MG63 (cell line): ENCODE data around the gene RDM1. TPM values are rescaled to one million over a fixed set of nuclear protein-coding genes. Genes with fewer than 3 reads are reported as not detected.
A peak's percentile ranks its signal among the peaks of the same experiment; 100 is the strongest.
"Not testable (repeated sequence)": the region's sequence is repeated elsewhere in the genome, so short reads cannot be mapped to it uniquely, and the experiment has no call there.

Experiments
- DNase-seq: peaks from one replicate; pipeline ENCODE4 v3.0.0-alpha.2; 2020
- H3K27me3 ChIP-seq: fragments of 250-450 bp; sonication (Bioruptor Pico); 2 replicates; pipeline ENCODE4 v1.5.1; 2020; ENCODE audit warnings: mild to moderate bottlenecking, moderate library complexity
- H3K36me3 ChIP-seq: fragments of 250-450 bp; sonication (Bioruptor Pico); 2 replicates; pipeline ENCODE4 v1.5.1; 2020; ENCODE audit warnings: mild to moderate bottlenecking, moderate library complexity
- H3K4me3 ChIP-seq: fragments of 250-450 bp; sonication (Bioruptor Pico); 2 replicates; pipeline ENCODE4 v1.5.1; 2020; ENCODE audit warnings: mild to moderate bottlenecking, moderate library complexity
- H3K9me3 ChIP-seq: fragments of 250-450 bp; sonication (Bioruptor Pico); 2 replicates; pipeline ENCODE4 v1.5.1; 2020; ENCODE audit warnings: mild to moderate bottlenecking, moderate library complexity
- total RNA-seq: library from RNA; depleted of rRNA; stranded (reverse); fragments of >200 nt; shearing (Covaris generic); gene quantifications from 2 replicates; pipeline ENCODE4 v1.2.3, GENCODE V29; 2014; ENCODE audit warnings: low replicate concordance

Gene RDM1
- total RNA-seq, 1 experiment from 2014 or later: 0.89 TPM

- Histone ChIP-seq H3K4me3 (no peak within 1 kb of the TSS), H3K27me3 (no peaks in the 10 kb centered on the region; the same call in 1 of the 2 replicates), H3K36me3 (no peaks in the 10 kb centered on the region), H3K9me3 (no peaks in the 10 kb centered on the region)
- no peak for DNase-seq
These were observed 13.0 kb upstream of the RDM1 start, which contains the start of gene LYZL6 for GRCh38 chr17:35943537-35943936. Gene LYZL6 (minus strand): TSS chr17:35943713. CDS start chr17:35939356, 4,357 bp downstream.

- Histone ChIP-seq H3K4me3 (no peak overlapping the region), H3K36me3 (no peaks in the 10 kb centered on the region), H3K27me3 (no peaks in the 10 kb centered on the region; the same call in 1 of the 2 replicates), H3K9me3 (no peaks in the 10 kb centered on the region)
- no peak for DNase-seq
These were observed 12.1 kb upstream of the RDM1 start for GRCh38 chr17:35942588-35943186.

- H3K36me3 ChIP-seq, DNase-seq, H3K9me3 ChIP-seq, H3K27me3 ChIP-seq, H3K4me3 ChIP-seq: not testable (repeated sequence)
These were observed 7.9 kb upstream of the RDM1 start for GRCh38 chr17:35938492-35938891.

GRCh38 chr17:35936063-35936462, 5.5 kb upstream of the RDM1 start:
- Histone ChIP-seq H3K27me3 (peaks cover 3% of the 10 kb centered on the region), H3K36me3 (no peaks in the 10 kb centered on the region), H3K4me3 (no peak overlapping the region), H3K9me3 (no peaks in the 10 kb centered on the region)
- DNase-seq: no peak

- no peaks in the 10 kb centered on the region for H3K36me3 ChIP-seq
- DNase-seq: peak; percentile 34
- peaks cover 3% of the 10 kb centered on the region for H3K27me3 ChIP-seq
- H3K9me3 ChIP-seq: no peaks in the 10 kb centered on the region
- no peak overlapping the region for H3K4me3 ChIP-seq
These were observed 4.2 kb upstream of the RDM1 start for GRCh38 chr17:35934760-35935159.

GRCh38 chr17:35932586-35932985, 2.0 kb upstream of the RDM1 start:
- Histone ChIP-seq H3K9me3 (no peaks in the 10 kb centered on the region), H3K36me3 (no peaks in the 10 kb centered on the region), H3K27me3 (peaks cover 3% of the 10 kb centered on the region), H3K4me3 (no peak overlapping the region)
- DNase-seq: no peak

- H3K36me3 ChIP-seq: no peaks in the 10 kb centered on the region
These were observed 1.3 kb upstream of the RDM1 start for GRCh38 chr17:35931794-35932425.

GRCh38 chr17:35927714-35928113, 2.9 kb downstream of the RDM1 start:
- H3K27me3 ChIP-seq: no peaks in the 10 kb centered on the region
- no peak for DNase-seq
- no peaks in the 10 kb centered on the region for H3K36me3 ChIP-seq
- no peaks in the 10 kb centered on the region for H3K9me3 ChIP-seq
- no peak overlapping the region for H3K4me3 ChIP-seq

More at GRCh38 chr17:35931794-35932425, 1.3 kb upstream of the RDM1 start:
- H3K9me3 ChIP-seq: no peaks in the 10 kb centered on the region
- H3K27me3 ChIP-seq: peaks cover 3% of the 10 kb centered on the region
- no peak overlapping the region for H3K4me3 ChIP-seq
- peak; percentile 33 for DNase-seq

- Histone ChIP-seq H3K27me3 (no peaks in the 10 kb centered on the region), H3K9me3 (no peaks in the 10 kb centered on the region), H3K4me3 (no peak overlapping the region), H3K36me3 (no peaks in the 10 kb centered on the region)
- no peak for DNase-seq
These were observed 6.9 kb downstream of the RDM1 start for GRCh38 chr17:35923609-35924114.

- no peaks in the 10 kb centered on the region for H3K36me3 ChIP-seq
- H3K9me3 ChIP-seq: no peaks in the 10 kb centered on the region
- H3K4me3 ChIP-seq: no peak overlapping the region
- no peak for DNase-seq
- H3K27me3 ChIP-seq: no peaks in the 10 kb centered on the region
These were observed 10.3 kb downstream of the RDM1 start for GRCh38 chr17:35920229-35920628.

GRCh38 chr17:35918665-35919064, 11.9 kb downstream of the RDM1 start:
- Histone ChIP-seq H3K27me3 (no peaks in the 10 kb centered on the region), H3K9me3 (no peaks in the 10 kb centered on the region), H3K4me3 (no peak overlapping the region), H3K36me3 (no peaks in the 10 kb centered on the region)
- no peak for DNase-seq

- Histone ChIP-seq H3K36me3 (no peaks in the 10 kb centered on the region), H3K9me3 (no peaks in the 10 kb centered on the region), H3K27me3 (no peaks in the 10 kb centered on the region), H3K4me3 (no peak overlapping the region)
- no peak for DNase-seq
These were observed 12.9 kb downstream of the RDM1 start for GRCh38 chr17:35917519-35918213.

- Histone ChIP-seq H3K9me3 (no peaks in the 10 kb centered on the region), H3K4me3 (no peak overlapping the region), H3K36me3 (no peaks in the 10 kb centered on the region), H3K27me3 (no peaks in the 10 kb centered on the region)
- DNase-seq: no peak
These were observed 15.2 kb downstream of the RDM1 start for GRCh38 chr17:35915153-35915964.

GRCh38 chr17:35914354-35914753, 16.2 kb downstream of the RDM1 start:
- H3K27me3 ChIP-seq: no peaks in the 10 kb centered on the region
- DNase-seq: no peak
- no peak overlapping the region for H3K4me3 ChIP-seq
- H3K36me3 ChIP-seq: no peaks in the 10 kb centered on the region
- H3K9me3 ChIP-seq: no peaks in the 10 kb centered on the region

GRCh38 chr17:35913609-35914008, 17.0 kb downstream of the RDM1 start:
- Histone ChIP-seq H3K36me3 (no peaks in the 10 kb centered on the region), H3K27me3 (no peaks in the 10 kb centered on the region), H3K9me3 (no peaks in the 10 kb centered on the region), H3K4me3 (no peak overlapping the region)
- no peak for DNase-seq

- H3K9me3 ChIP-seq: no peaks in the 10 kb centered on the region
- H3K27me3 ChIP-seq: no peaks in the 10 kb centered on the region
- no peak overlapping the region for H3K4me3 ChIP-seq
- DNase-seq: no peak
- H3K36me3 ChIP-seq: no peaks in the 10 kb centered on the region
These were observed 17.6 kb downstream of the RDM1 start for GRCh38 chr17:35912942-35913341.
